Ecto neural progenitor cell (in vitro differentiated cells): ENCODE results near the gene GPC2.
"Not testable (repeated sequence)": the region's sequence is repeated elsewhere in the genome, so short reads cannot be mapped to it uniquely, and the experiment has no call there.

Source experiments
- DNase-seq: peaks from one replicate; pipeline ENCODE4 v3.0.0-alpha.2; 2018; ENCODE audit warnings: low spot score

The GPC2 gene, protein sequence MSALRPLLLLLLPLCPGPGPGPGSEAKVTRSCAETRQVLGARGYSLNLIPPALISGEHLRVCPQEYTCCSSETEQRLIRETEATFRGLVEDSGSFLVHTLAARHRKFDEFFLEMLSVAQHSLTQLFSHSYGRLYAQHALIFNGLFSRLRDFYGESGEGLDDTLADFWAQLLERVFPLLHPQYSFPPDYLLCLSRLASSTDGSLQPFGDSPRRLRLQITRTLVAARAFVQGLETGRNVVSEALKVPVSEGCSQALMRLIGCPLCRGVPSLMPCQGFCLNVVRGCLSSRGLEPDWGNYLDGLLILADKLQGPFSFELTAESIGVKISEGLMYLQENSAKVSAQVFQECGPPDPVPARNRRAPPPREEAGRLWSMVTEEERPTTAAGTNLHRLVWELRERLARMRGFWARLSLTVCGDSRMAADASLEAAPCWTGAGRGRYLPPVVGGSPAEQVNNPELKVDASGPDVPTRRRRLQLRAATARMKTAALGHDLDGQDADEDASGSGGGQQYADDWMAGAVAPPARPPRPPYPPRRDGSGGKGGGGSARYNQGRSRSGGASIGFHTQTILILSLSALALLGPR

DNA sequence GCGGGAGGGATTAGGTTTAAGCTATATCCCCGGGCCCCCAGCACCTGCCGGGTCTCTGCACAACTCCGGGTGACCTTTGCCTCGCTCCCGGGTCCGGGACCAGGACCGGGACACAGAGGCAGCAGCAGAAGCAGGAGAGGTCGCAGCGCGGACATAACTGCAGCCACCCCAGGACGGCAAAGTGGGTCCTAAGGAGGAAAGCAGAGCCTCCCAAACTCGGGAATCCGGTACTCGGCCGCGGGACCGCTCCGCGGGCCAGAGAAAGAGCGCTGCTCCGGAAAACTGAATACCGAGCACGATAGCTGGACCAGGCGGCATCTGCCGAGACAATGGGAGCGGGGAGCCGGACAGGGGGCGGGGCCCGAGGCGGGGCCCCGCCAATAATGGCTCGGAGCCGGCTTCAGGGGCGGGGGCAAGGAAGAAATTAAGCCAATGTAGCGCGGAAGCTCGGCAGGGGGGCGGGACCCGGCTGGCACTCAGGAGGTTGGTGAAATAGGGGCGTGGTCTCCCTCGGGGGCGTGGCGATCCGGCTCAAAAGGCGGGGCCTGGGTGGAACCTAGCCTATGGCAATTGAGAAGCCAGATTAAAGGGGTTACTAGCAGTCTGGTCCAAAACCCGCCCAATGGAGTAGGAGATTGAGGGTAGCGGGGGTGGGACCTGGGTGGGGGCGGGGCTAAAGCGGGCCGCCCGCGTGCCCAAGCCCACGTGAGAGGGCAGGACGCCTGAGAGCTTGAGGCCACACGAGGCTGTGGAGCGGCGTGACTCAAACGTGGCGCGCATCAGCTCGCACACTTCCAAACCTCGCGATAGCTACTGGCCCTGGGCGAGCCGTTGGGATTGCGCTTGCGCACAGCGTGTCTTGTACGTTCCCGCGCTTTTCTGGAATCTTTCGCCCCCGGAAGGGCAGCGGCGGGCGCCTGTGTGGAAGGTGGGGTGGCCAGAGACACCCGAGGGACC, at the start of gene GPC2, which contains the start of gene STAG3:
GPC2 (minus strand) TSS at position 337 of the 957 bp plus-strand sequence; CDS start at position 155, 182 bp downstream.
STAG3 (plus strand) TSS at position 874 of the 957 bp plus-strand sequence. CDS start 2,639 bp downstream, outside the sequence.
- DNase-seq, result peak; percentile 99

- not testable (repeated sequence) for DNase-seq
Observed at GRCh38 chr7:100224891-100225290, 47.7 kb upstream of the GPC2 start.

- not testable (repeated sequence) for DNase-seq
Observed at GRCh38 chr7:100223376-100223927, 46.3 kb upstream of the GPC2 start.

GRCh38 chr7:100222445-100223132, 45.4 kb upstream of the GPC2 start:
- no peak for DNase-seq

DNA sequence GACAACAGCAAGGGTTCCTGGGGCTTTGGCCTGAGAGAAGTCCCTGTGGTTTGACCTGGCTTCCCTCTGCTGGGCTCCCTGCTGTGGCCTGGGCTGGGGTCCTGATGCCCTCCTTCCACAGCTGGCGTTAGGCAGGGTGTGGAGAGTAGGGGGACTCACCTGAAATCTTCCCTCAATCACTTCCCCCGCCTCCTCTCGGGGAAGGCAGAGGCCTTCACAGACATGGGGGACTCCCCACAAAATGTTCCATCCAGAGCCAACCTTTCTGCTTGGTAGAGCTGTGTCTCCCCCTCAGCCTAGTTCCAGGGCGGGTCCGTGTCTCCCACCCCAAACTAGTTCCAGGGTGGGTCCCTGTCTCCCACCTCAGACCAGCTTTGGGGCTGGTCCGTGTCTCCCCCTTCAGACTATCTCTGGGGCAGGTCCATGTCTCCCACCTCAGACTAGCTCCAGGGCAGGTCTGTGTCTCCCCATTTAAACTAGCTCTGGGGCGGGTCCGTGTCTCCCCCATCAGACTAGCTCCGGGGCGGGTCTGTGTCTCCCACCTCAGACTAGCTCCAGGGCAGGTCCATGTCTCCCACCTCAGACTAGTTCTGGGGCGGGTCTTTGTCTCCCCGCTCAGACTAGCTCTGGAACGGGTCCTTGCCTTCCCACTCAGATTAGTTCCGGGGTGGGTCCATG, 44.7 kb upstream of the GPC2 start:
- no peak for DNase-seq

GRCh38 chr7:100221231-100221718, 44.1 kb upstream of the GPC2 start:
- no peak for DNase-seq

GRCh38 chr7:100220586-100221230, 43.5 kb upstream of the GPC2 start:
- no peak for DNase-seq

DNA sequence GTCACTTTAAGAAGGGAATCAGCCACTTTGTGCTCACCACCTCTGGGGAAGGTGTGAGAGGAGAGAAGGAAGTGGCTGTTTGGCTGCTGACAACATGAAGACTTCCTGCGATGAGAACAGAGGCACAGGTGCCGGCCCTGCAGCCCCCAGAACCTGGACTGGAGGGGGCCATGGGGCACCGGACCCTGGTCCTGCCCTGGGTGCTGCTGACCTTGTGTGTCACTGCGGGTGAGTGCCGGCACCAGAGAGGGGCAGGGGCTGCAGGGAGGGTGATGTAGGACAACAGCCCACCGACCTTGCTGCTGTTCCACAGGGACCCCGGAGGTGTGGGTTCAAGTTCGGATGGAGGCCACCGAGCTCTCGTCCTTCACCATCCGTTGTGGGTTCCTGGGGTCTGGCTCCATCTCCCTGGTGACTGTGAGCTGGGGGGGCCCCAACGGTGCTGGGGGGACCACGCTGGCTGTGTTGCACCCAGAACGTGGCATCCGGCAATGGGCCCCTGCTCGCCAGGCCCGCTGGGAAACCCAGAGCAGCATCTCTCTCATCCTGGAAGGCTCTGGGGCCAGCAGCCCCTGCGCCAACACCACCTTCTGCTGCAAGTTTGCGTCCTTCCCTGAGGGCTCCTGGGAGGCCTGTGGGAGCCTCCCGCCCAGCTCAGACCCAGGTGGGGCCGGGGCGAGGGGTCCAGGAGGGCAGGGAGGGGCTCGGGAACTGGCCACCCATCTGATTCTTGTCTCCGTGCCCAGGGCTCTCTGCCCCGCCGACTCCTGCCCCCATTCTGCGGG, 42.8 kb upstream of the GPC2 start, which contains the start of gene PVRIG:
PVRIG (plus strand) TSS at position 149 of the 785 bp plus-strand sequence; CDS start at position 171, 22 bp downstream.
- DNase-seq, result not testable (repeated sequence)

DNA sequence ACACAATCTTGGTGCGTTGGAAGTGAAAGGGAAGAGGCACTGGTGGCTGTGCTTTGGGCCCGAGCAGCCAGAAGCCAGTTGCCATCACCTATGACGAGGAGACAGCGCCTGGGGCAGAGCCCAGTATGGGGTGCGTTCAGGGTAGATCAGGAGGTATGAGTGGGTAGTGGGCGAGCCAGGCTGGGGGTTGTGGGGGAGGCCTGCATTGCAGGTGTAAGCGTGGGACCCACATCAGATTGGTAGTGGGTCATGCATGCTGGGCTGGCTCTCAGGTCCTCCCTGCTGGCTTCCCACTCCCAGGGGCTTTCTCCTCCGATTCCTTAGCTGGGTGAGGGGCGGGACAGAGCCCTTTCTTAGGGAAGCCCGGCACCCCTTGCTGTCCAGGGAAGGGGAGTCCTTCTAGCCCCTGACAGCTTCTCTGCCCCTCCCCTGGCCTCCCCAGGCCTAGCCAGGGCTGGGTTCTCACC, 42.1 kb upstream of the GPC2 start:
- DNase-seq, result no peak

- peak; percentile 68 for DNase-seq
Observed at GRCh38 chr7:100217934-100218333, 40.8 kb upstream of the GPC2 start.

- no peak for DNase-seq
Observed at GRCh38 chr7:100215895-100216294, 38.7 kb upstream of the GPC2 start.

DNA sequence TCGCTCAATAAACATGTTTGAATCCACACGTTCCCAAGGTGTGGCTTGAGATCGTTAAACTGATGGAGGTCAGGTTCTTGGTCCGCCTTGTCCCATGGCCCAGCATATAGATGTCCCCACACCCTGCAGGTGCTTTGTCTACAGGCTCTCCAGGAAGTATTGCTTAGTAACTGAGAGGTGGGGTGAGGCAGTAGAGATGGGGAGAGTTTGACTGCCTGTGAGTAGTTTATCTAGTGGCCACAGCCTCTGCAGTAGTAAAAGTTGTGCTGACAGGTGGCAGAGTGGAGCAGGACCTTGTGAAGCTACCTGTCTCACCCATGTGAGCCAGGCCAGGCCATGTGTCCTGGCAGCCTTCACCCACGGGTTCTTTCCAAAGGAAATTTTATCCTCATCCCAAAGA, 37.2 kb upstream of the GPC2 start:
- DNase-seq, result not testable (repeated sequence)

- no peak for DNase-seq
Observed at GRCh38 chr7:100213672-100214071, 36.5 kb upstream of the GPC2 start.

- DNase-seq, result no peak
Observed at GRCh38 chr7:100212631-100213286, 35.6 kb upstream of the GPC2 start.

- DNase-seq, result no peak
Observed at GRCh38 chr7:100211342-100211780, 34.2 kb upstream of the GPC2 start.

DNA sequence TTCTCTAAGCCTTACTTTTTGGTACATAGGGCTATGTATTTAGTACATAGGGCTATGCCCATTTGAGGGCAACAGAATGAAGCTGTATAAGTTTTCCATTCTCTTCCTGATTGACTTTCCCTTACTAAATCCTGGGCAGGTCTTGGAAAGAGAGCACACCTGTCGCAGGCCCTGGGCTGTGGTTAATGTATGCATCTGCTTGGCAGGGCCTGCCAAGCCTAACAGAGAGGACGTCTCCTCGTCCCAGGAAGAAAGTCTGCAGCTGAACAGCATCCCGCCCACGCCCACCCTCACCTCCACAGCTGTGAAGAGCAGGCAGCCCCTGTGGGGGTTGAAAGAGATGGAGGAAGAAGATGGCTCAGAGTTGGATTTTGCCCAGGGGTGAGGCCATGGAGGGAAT, 33.6 kb upstream of the GPC2 start:
- no peak for DNase-seq

DNA sequence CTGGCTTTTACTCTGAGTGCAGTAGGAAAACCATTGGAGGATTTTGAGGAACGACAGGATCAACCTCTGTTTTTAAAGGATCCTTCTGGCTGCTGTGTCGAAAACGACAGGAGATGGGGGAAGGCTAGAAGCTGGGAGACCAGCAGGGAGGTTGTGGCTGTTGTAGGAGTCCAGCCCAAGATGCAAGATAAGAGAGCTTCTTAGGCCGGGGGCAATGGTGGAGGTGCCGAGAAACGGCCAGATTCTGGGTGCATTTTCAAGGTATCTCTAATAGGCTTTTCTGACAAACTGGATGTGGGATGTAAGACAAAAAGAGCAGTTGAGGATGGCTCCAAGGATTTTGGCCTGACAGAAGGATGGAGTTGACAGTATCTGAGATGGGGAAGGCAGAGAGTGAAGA, 32.3 kb upstream of the GPC2 start:
- DNase-seq, result no peak

DNA sequence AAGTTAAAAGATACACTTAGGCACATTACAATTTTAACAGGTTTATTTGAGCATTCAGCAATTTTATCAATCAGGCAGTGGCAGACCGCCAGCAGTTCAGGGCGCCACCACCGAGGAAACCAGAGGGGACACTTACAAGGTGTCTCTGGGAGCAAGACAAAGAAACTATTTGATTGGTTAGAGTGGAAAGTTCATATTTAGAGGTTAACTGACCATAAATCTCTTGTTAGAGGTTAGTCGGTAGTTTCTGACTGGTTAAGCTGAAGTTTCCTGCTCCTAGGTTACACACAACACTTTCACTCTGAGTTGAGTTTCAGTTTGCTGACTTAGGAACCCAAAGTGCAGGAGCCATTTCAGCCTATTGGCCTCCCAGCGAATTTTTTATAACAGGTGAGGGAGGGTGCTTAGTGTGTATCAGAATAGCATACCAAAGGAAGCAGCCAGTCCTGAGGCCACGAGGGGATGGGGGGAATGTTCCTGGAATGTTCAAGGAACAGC, 31.8 kb upstream of the GPC2 start:
- DNase-seq, result no peak
